ENCODE measurements around the gene TTLL4. TPM values are rescaled to one million over a fixed set of nuclear protein-coding genes. Genes with fewer than 3 reads are reported as not detected.

Gene TTLL4
- total RNA-seq, 3 donors from 2014 or later: 8.3 to 34.7 (median 29.0) TPM

GRCh38 chr2:218788529-218789255 is 78.1 kb downstream of the TTLL4 start:
- no peaks in the 10 kb centered on the region for H3K9me3 ChIP-seq
- TF ChIP-seq CTCF (IDR thresholded peaks at IDR 0.05) (no peak), POLR2AphosphoS5 (IDR thresholded peaks at IDR 0.05) (no peak), POLR2A (IDR thresholded peaks at IDR 0.05) (no peak)
- no peak overlapping the region for H3K4me3 ChIP-seq
- H3K36me3 ChIP-seq: no peaks in the 10 kb centered on the region
- intact Hi-C loops (cut with DNase I; ENCODE audit: low total_unique reads): no loop called here
- H3K27me3 ChIP-seq: no peaks in the 10 kb centered on the region
- peak overlapping the region in 1 of 2 donors; percentile 29 for H3K27ac ChIP-seq
- H3K4me1 ChIP-seq: no peaks in the 10 kb centered on the region
- DNase-seq (ENCODE audit: low spot score in 2 of 2): no peak

- Histone ChIP-seq H3K27ac (no peak overlapping the region), H3K4me3 (no peak overlapping the region), H3K4me1 (no peaks in the 10 kb centered on the region), H3K36me3 (no peaks in the 10 kb centered on the region), H3K27me3 (no peaks in the 10 kb centered on the region), H3K9me3 (no peaks in the 10 kb centered on the region)
- DNase-seq (ENCODE audit: low spot score in 2 of 2): no peak
- intact Hi-C loops (cut with DNase I; ENCODE audit: low total_unique reads): no loop called here
- TF ChIP-seq CTCF (IDR thresholded peaks at IDR 0.05) (no peak), POLR2AphosphoS5 (IDR thresholded peaks at IDR 0.05) (no peak), POLR2A (IDR thresholded peaks at IDR 0.05) (no peak)
Measured at GRCh38 chr2:218792433-218792832, 81.8 kb downstream of the TTLL4 start.

DNA sequence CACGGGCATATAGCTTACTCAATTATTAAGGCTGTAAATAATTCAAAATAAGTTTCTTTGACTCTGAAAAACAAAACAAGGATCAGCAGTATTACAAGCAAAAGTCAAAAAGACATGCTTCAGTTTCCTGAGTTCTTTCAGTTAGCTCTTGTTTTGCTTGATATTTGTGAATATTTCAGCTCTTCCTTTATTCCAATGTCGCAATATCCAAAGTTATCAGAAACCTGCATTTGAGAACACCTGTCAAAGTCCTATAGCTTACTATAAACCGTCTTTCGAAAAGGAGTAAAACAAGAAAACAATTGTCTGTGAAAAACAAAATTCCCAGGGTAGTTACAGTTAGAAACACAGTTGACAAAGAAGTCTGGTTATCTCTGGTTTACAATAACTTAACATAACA is 86.1 kb downstream of the TTLL4 start:
- no peak for TF ChIP-seq CTCF (IDR thresholded peaks at IDR 0.05)
- TF ChIP-seq POLR2A (IDR thresholded peaks at IDR 0.05): no peak
- intact Hi-C loops (cut with DNase I; ENCODE audit: low total_unique reads): no loop called here

DNA sequence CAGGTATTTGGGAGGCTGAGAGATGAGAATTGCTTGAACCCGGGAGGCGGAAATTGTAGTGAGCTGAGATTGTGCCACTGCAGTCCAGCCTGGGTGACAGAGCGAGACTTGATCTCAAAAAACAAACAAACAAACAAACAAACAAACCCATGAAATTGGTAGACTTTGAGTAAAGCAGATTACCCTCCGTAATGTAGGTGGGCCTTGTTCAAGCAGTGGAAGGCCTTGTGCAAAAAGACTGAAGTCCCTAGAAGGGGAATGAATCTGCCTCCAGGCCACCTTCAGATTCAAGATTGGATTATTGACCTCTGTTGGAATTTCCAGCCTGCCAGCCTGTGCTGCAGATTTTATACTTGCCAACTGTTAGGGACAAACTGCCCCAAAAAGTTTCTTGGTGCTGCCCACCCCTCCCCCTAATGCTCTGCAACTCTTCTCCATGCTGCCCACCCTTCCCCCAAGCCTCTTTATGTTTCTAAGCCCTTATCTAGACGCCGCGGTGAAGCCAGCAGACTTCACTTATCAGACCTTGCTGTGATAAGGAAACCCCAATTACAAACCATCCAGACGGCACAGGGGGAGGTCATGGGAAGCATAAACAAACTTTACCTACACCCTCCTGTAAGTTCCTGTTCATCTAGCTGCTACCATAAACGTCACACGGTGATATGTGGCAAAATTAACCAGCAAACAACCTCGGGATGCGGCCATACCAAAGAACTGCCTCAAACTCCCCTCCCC is 88.3 kb downstream of the TTLL4 start:
- Histone ChIP-seq H3K27me3 (no peaks in the 10 kb centered on the region), H3K4me3 (no peak overlapping the region), H3K36me3 (no peaks in the 10 kb centered on the region), H3K4me1 (no peaks in the 10 kb centered on the region), H3K27ac (no peak overlapping the region), H3K9me3 (no peaks in the 10 kb centered on the region)
- no peak for TF ChIP-seq POLR2AphosphoS5 (IDR thresholded peaks at IDR 0.05)
- TF ChIP-seq POLR2A (IDR thresholded peaks at IDR 0.05): no peak
- TF ChIP-seq CTCF (IDR thresholded peaks at IDR 0.05): no peak
- DNase-seq (ENCODE audit: low spot score in 2 of 2): no peak
- intact Hi-C loops (cut with DNase I; ENCODE audit: low total_unique reads): no loop called here

More for the DNA sequence above, 86.1 kb downstream of the TTLL4 start:
- no peaks in the 10 kb centered on the region for H3K27me3 ChIP-seq
- H3K9me3 ChIP-seq: no peaks in the 10 kb centered on the region
- H3K4me1 ChIP-seq: no peaks in the 10 kb centered on the region
- H3K27ac ChIP-seq: no peak overlapping the region
- no peak for DNase-seq (ENCODE audit: low spot score in 2 of 2)
- no peak overlapping the region for H3K4me3 ChIP-seq
- H3K36me3 ChIP-seq: no peaks in the 10 kb centered on the region

DNA sequence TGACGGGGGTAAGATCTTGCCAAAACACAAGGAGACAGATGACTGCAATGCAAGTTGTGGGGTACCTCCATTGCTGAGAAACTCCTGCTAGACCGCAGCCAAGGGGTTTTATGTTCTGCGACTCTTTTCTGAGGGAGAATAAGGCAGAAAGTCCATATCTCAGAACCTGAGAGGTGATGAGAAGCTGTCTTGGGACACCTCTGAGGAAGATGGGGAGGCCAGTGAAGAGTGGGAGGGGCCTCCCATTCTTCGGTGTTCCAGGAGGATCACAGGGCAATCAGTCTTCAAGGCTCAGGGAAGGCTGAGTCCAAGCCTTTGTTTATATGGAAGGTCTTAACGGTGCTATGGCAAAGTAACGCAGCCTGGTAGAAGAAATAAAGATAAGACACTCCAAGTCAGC is 89.4 kb downstream of the TTLL4 start:
- intact Hi-C loops (cut with DNase I; ENCODE audit: low total_unique reads): no loop called here
- H3K36me3 ChIP-seq: no peaks in the 10 kb centered on the region
- no peak overlapping the region for H3K27ac ChIP-seq
- DNase-seq (ENCODE audit: low spot score in 2 of 2): no peak
- TF ChIP-seq CTCF (IDR thresholded peaks at IDR 0.05) (no peak), POLR2A (IDR thresholded peaks at IDR 0.05) (no peak), POLR2AphosphoS5 (IDR thresholded peaks at IDR 0.05) (no peak)
- H3K9me3 ChIP-seq: no peaks in the 10 kb centered on the region
- H3K4me1 ChIP-seq: no peaks in the 10 kb centered on the region
- no peak overlapping the region for H3K4me3 ChIP-seq
- no peaks in the 10 kb centered on the region for H3K27me3 ChIP-seq

All from breast epithelium (tissue), 4 donors.